MCF 10A (cell line): ENCODE data around the gene STON1. TPM values are rescaled to one million over a fixed set of nuclear protein-coding genes. Genes with fewer than 3 reads are reported as not detected.

ENCODE experiments used
- BruUV-seq: library from RNA; stranded (reverse); fragments of 400-500 nt; replicated peaks from 2 replicates; lab custom pipeline; 2021; lab: Mats Ljungman, UMichigan
- CTCF ChIA-PET: fragments of 300-600 bp; sonication (Branson Sonifier 250); formaldehyde crosslinking; extraction: SDS; loops from one replicate; lab custom pipeline; 2021; ENCODE audit warnings: antibody characterized with exemption, inconsistent platforms; lab: Yijun Ruan, JAX
- POLR2A ChIA-PET: fragments of 300-600, 350-650 bp; sonication (Branson Sonifier 250); formaldehyde crosslinking; extraction: SDS; loops from one replicate; lab custom pipeline; 2020; ENCODE audit warnings: antibody characterized with exemption, inconsistent platforms; lab: Yijun Ruan, JAX
- DNase-seq: peaks from one replicate; pipeline ENCODE4 v3.0.0-alpha.2; 2018; ENCODE audit not compliant: unreplicated experiment
- H3K27ac Mint-ChIP-seq: one replicate; pipeline ENCODE4 v1.8.0; 2022; ENCODE audit warnings: mild to moderate bottlenecking, low read depth, mixed read lengths; ENCODE audit not compliant: unreplicated experiment
- H3K27me3 Mint-ChIP-seq: one replicate; pipeline ENCODE4 v1.8.0; 2022; ENCODE audit warnings: mixed read lengths; ENCODE audit not compliant: insufficient read depth, unreplicated experiment
- H3K36me3 Mint-ChIP-seq: one replicate; pipeline ENCODE4 v1.8.0; 2022; ENCODE audit warnings: mild to moderate bottlenecking, moderate library complexity, mixed read lengths; ENCODE audit not compliant: insufficient read depth, unreplicated experiment
- H3K4me1 Mint-ChIP-seq: one replicate; pipeline ENCODE4 v1.8.0; 2022; ENCODE audit warnings: mixed read lengths; ENCODE audit not compliant: insufficient read depth, unreplicated experiment
- H3K4me3 Mint-ChIP-seq: one replicate; pipeline ENCODE4 v1.8.0; 2022; ENCODE audit warnings: mild to moderate bottlenecking, moderate library complexity, mixed read lengths; ENCODE audit not compliant: unreplicated experiment
- H3K9me3 Mint-ChIP-seq: one replicate; pipeline ENCODE4 v1.8.0; 2022; ENCODE audit warnings: mixed read lengths; ENCODE audit not compliant: unreplicated experiment
- CTCF ChIP-seq: fragments of 200-600 bp; IDR thresholded peaks from one replicate; pipeline ENCODE4 v1.8.0; 2022; ENCODE audit warnings: antibody characterized with exemption, mild to moderate bottlenecking; ENCODE audit not compliant: unreplicated experiment
- intact Hi-C: fragments of 100-400 bp; cut with micrococcal nuclease; formaldehyde crosslinking; loops from 2 replicates; pipeline ENCODE4 v1.14.1; 2022
- total RNA-seq: library from RNA; stranded (reverse); gene quantifications from 2 replicates; pipeline ENCODE4 v1.2.3, GENCODE V29; 2022

STON1 gene
- total RNA-seq, 1 experiment from 2014 or later: 0.23 TPM

DNA sequence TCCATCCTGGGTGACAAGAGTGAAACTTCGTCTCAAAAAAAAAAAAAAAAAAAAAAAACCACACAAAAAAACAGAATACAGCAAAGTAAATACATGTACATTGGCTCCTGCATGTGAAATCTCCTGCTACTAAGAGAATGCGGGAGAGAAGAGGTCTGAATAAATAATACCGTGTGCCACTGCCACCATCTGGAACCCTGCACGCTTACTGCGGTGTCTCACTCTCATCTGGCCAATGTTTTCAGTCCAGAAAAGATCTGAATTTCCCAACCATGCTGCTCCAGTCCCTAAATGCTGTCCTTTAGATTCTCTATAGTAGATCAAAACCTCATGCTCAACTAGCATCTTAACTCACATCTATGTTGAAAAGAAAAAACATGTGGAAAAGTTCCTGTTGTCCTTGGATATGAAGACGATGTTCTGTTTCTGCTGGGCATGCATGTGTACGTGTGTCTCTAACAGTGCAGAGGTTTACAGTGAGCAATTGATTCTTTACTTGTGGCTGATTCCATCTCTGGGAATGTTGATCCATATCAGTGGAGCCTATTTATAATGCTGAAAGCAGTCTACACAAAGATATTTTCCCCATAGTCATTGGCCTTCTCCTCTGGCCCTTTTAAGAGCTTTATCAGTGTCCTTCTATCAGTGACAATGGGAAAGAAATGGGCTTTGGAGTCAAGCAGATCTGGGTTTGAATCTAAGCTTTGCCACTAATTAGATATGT is 11.9 kb downstream of the STON1 start:
- BruUV-seq: no TSS peak
- H3K9me3 Mint-ChIP-seq: no peaks in the 10 kb centered on the region
- no peaks in the 10 kb centered on the region for H3K36me3 Mint-ChIP-seq
- no peak for TF ChIP-seq CTCF
- no peaks in the 10 kb centered on the region for H3K27me3 Mint-ChIP-seq
- H3K4me1 Mint-ChIP-seq: no peaks in the 10 kb centered on the region
- DNase-seq: no peak
- H3K4me3 Mint-ChIP-seq: no peak overlapping the region
- intact Hi-C loops: no loop called here
- no peak overlapping the region for H3K27ac Mint-ChIP-seq
- ChIA-PET POLR2A (no interaction called here), CTCF (interaction anchor here (1.6 kb wide), 1 partner anchor 46 kb away, joined by 3 read pairs; no protein-coding TSS in a partner anchor)

GRCh38 chr2:48543895-48544294 is 13.9 kb downstream of the STON1 start:
- no peak for TF ChIP-seq CTCF
- BruUV-seq: no TSS peak

GRCh38 chr2:48545244-48545643 is 15.3 kb downstream of the STON1 start:
- ChIA-PET CTCF (interaction anchor here (1.2 to 1.6 kb wide), 2 partner anchors 9 to 43 kb away, joined by 4 read pairs; no protein-coding TSS in a partner anchor), POLR2A (no interaction called here)
- H3K36me3 Mint-ChIP-seq: no peaks in the 10 kb centered on the region
- TF ChIP-seq CTCF: no peak
- no peak overlapping the region for H3K27ac Mint-ChIP-seq
- intact Hi-C loops: no loop called here
- no peak overlapping the region for H3K4me3 Mint-ChIP-seq
- H3K9me3 Mint-ChIP-seq: no peaks in the 10 kb centered on the region
- H3K4me1 Mint-ChIP-seq: no peaks in the 10 kb centered on the region
- no TSS peak for BruUV-seq
- H3K27me3 Mint-ChIP-seq: no peaks in the 10 kb centered on the region
- no peak for DNase-seq

More at GRCh38 chr2:48543895-48544294, 13.9 kb downstream of the STON1 start:
- no peak overlapping the region for H3K27ac Mint-ChIP-seq
- H3K36me3 Mint-ChIP-seq: no peaks in the 10 kb centered on the region
- H3K9me3 Mint-ChIP-seq: no peaks in the 10 kb centered on the region
- H3K4me1 Mint-ChIP-seq: no peaks in the 10 kb centered on the region
- ChIA-PET CTCF (interaction anchor here (0.7 to 1.6 kb wide), 3 partner anchors 44 to 1950 kb away, joined by 3 to 5 read pairs (median 4); no protein-coding TSS in a partner anchor), POLR2A (interaction anchor here (1.1 kb wide), 1 partner anchor 8 kb away, joined by 3 read pairs; no protein-coding TSS in a partner anchor)
- intact Hi-C loops: no loop called here
- no peaks in the 10 kb centered on the region for H3K27me3 Mint-ChIP-seq
- no peak for DNase-seq
- no peak overlapping the region for H3K4me3 Mint-ChIP-seq

GRCh38 chr2:48548840-48549239 is 18.9 kb downstream of the STON1 start:
- ChIA-PET POLR2A (no interaction called here), CTCF (interaction anchor here (0.6 to 0.8 kb wide), 2 partner anchors 614 to 1002 kb away, joined by 3 to 4 read pairs; no protein-coding TSS in a partner anchor)
- Mint-ChIP-seq H3K27me3 (no peaks in the 10 kb centered on the region), H3K4me3 (no peak overlapping the region), H3K36me3 (no peaks in the 10 kb centered on the region), H3K27ac (no peak overlapping the region), H3K9me3 (no peaks in the 10 kb centered on the region), H3K4me1 (no peaks in the 10 kb centered on the region)
- intact Hi-C loops: no loop called here
- TF ChIP-seq CTCF: no peak
- no TSS peak for BruUV-seq
- no peak for DNase-seq
